ENCODE data around the gene FERMT2.

GRCh38 chr14:52936437-52936836, 14.4 kb downstream of the FERMT2 start:
- no peak for TF ChIP-seq POLR2A (IDR thresholded peaks at IDR 0.05)
- TF ChIP-seq, protein P1, sequence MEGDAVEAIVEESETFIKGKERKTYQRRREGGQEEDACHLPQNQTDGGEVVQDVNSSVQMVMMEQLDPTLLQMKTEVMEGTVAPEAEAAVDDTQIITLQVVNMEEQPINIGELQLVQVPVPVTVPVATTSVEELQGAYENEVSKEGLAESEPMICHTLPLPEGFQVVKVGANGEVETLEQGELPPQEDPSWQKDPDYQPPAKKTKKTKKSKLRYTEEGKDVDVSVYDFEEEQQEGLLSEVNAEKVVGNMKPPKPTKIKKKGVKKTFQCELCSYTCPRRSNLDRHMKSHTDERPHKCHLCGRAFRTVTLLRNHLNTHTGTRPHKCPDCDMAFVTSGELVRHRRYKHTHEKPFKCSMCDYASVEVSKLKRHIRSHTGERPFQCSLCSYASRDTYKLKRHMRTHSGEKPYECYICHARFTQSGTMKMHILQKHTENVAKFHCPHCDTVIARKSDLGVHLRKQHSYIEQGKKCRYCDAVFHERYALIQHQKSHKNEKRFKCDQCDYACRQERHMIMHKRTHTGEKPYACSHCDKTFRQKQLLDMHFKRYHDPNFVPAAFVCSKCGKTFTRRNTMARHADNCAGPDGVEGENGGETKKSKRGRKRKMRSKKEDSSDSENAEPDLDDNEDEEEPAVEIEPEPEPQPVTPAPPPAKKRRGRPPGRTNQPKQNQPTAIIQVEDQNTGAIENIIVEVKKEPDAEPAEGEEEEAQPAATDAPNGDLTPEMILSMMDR (IDR thresholded peaks at IDR 0.05) = no peak
